Mesendoderm (in vitro differentiated cells): ENCODE measurements around the gene FAM171A2.
A peak's percentile ranks its signal among the peaks of the same experiment; 100 is the strongest.
"Not testable (repeated sequence)": the region's sequence is repeated elsewhere in the genome, so short reads cannot be mapped to it uniquely, and the experiment has no call there.

Experiments
- DNase-seq: peaks from one replicate; pipeline ENCODE4 v3.0.0; 2013
- H2AK5ac ChIP-seq: 2 replicates; pipeline ENCODE4 v1.6.1; 2013; ENCODE audit warnings: low read length, inconsistent platforms
- H2BK120ac ChIP-seq: 2 replicates; pipeline ENCODE4 v1.6.1; 2013; ENCODE audit warnings: low read depth, mild to moderate bottlenecking, low read length, moderate library complexity, mixed read lengths
- H2BK15ac ChIP-seq: replicated peaks from 2 replicates; pipeline ENCODE4 v1.6.1; 2013; ENCODE audit warnings: low read depth, mild to moderate bottlenecking, moderate library complexity
- H2BK5ac ChIP-seq: 2 replicates; pipeline ENCODE4 v1.6.1; 2013; ENCODE audit warnings: low read length, inconsistent platforms
- H3K18ac ChIP-seq: 2 replicates; pipeline ENCODE4 v1.6.1; 2013; ENCODE audit warnings: mild to moderate bottlenecking, low read length, mixed read lengths
- H3K23ac ChIP-seq: one replicate; pipeline ENCODE4 v1.6.1; 2013; ENCODE audit warnings: low read length
- H3K27ac ChIP-seq: 2 replicates; pipeline ENCODE4 v1.5.1; 2013; ENCODE audit warnings: low read depth, mild to moderate bottlenecking, inconsistent platforms, low read length, moderate library complexity
- H3K27me3 ChIP-seq: 2 replicates; pipeline ENCODE4 v1.6.1; 2013; ENCODE audit warnings: low read length, control low read depth, mild to moderate bottlenecking, inconsistent platforms; ENCODE audit not compliant: insufficient read depth, poor library complexity
- H3K36me3 ChIP-seq: 2 replicates; pipeline ENCODE4 v1.6.1; 2013; ENCODE audit warnings: low read length, inconsistent platforms; ENCODE audit not compliant: control insufficient read depth, insufficient read depth
- H3K4ac ChIP-seq: one replicate; pipeline ENCODE4 v1.6.1; 2013; ENCODE audit warnings: low read depth, mild to moderate bottlenecking, low read length, moderate library complexity
- H3K4me1 ChIP-seq: 2 replicates; pipeline ENCODE4 v1.6.1; 2013; ENCODE audit warnings: low read depth, low read length, inconsistent platforms; ENCODE audit not compliant: control insufficient read depth
- H3K4me2 ChIP-seq: 2 replicates; pipeline ENCODE4 v1.6.1; 2013; ENCODE audit warnings: low read length
- H3K4me3 ChIP-seq: 2 replicates; pipeline ENCODE4 v1.5.1; 2013; ENCODE audit warnings: mild to moderate bottlenecking, low read length
- H3K56ac ChIP-seq: one replicate; pipeline ENCODE4 v1.6.1; 2013; ENCODE audit warnings: low read length
- H3K79me1 ChIP-seq: 2 replicates; pipeline ENCODE4 v1.6.1; 2013; ENCODE audit warnings: low read length, inconsistent platforms
- H3K79me2 ChIP-seq: 2 replicates; pipeline ENCODE4 v1.6.1; 2013; ENCODE audit warnings: mild to moderate bottlenecking, low read length; ENCODE audit not compliant: control insufficient read depth, insufficient read depth
- H3K9ac ChIP-seq: 2 replicates; pipeline ENCODE4 v1.6.1; 2013; ENCODE audit warnings: low read length, inconsistent platforms
- H4K5ac ChIP-seq: one replicate; pipeline ENCODE4 v1.6.1; 2013; ENCODE audit warnings: low read length
- H4K8ac ChIP-seq: one replicate; pipeline ENCODE4 v1.6.1; 2013; ENCODE audit warnings: low read depth, mild to moderate bottlenecking, control low read depth, low read length, moderate library complexity
- WGBS: extraction: QIAGEN DNeasy Blood & Tissue Kit; methylation state at CpG from one replicate; pipeline ENCODE4 v1.1.7; 2013; ENCODE audit warnings: low lambda C conversion rate, missing lambda C conversion rate; ENCODE audit not compliant: insufficient coverage; ENCODE audit errors: extremely low coverage; 5-methylcytosine and 5-hydroxymethylcytosine counted together

Gene FAM171A2

DNA sequence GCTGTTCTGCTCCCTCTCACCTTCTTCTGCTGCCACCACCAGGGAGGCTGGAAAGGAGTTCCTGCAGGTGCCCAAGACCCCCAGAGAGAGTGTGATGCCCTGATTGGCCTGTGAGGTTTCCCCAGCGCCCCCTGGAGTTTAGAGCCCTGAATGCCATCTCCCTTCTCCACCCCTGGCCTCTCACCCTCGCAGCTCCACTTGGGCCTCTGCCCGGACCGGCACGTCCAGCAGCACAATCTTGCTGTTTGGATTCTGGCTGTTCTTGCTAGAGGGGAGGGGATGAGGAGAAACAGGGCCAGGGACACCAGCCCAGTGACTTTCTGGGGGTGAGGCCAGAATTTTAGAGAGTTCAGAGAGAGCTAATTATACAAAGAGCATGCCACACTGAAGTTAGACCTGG, 12.5 kb upstream of the FAM171A2 start:
- Histone ChIP-seq H3K27ac (no peak overlapping the region), H3K56ac (no peak overlapping the region), H2BK15ac (no peak overlapping the region), H3K79me2 (no peaks in the 10 kb centered on the region), H3K4me2 (no peak overlapping the region), H2AK5ac (no peak overlapping the region), H3K4me1 (peaks cover 8% of the 10 kb centered on the region), H3K79me1 (no peaks in the 10 kb centered on the region), H4K5ac (no peak overlapping the region), H3K4me3 (no peak overlapping the region), H2BK120ac (no peak overlapping the region), H3K9ac (no peak overlapping the region), H4K8ac (no peak overlapping the region), H3K18ac (no peak overlapping the region), H3K27me3 (no peaks in the 10 kb centered on the region), H2BK5ac (no peak overlapping the region), H3K4ac (no peak overlapping the region), H3K23ac (no peak overlapping the region), H3K36me3 (no peaks in the 10 kb centered on the region)
- DNase-seq: peak; percentile 68
- no CpG with 5 or more reads among the region's 5 CpGs for WGBS

DNA sequence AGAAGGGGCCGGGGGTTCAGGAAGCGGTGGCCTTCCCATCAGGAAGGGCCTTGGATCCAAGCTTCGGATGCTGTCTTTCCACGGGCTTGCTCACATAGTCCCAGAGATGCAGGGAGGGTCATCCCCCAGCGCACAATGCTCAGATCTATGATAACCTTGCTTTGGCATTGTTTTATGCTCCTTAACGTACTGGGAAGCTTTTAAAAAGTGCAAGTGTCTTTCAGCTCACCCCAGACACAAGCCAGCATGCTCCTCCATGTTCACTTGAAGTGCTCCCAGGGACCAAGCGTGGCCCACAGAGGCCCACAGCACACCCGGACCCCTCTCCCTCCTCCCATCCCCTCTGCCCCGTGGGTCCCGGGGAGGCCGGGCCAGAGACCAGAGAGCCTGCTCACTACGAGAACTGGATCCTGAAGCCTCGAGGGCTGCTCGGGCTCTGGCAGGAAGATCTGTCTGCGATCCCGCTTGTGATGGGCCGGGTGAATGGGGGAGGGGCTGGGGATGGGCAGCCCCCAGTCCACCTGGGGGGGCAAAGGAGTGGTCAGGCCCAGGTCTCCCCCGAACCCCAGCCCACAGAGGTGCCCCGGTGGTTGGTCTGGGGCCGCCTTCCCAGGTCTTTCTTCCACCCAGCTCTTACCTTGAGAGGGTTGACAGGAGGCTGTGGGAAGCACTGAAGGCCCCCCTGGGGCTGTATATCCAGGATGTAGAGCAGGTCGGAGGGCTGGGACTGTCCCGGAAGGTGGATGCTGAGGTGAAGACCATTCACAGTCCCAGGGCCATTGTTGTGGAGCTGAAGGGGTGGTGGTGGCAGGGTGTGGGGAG, 11.8 kb upstream of the FAM171A2 start:
- H3K56ac ChIP-seq: peak overlapping the region; percentile 74
- H3K4me1 ChIP-seq: peaks cover 8% of the 10 kb centered on the region
- H2BK120ac ChIP-seq: no peak overlapping the region
- no peak overlapping the region for H3K27ac ChIP-seq
- no peak overlapping the region for H4K8ac ChIP-seq
- H2AK5ac ChIP-seq: no peak overlapping the region
- no peak overlapping the region for H3K4me3 ChIP-seq
- H3K9ac ChIP-seq: peak overlapping the region; percentile 49
- H3K4ac ChIP-seq: no peak overlapping the region
- H4K5ac ChIP-seq: no peak overlapping the region
- H3K79me2 ChIP-seq: no peaks in the 10 kb centered on the region
- no peaks in the 10 kb centered on the region for H3K36me3 ChIP-seq
- no peak overlapping the region for H3K18ac ChIP-seq
- DNase-seq: peak; percentile 56
- no peaks in the 10 kb centered on the region for H3K27me3 ChIP-seq
- no CpG with 5 or more reads among the region's 22 CpGs for WGBS
- no peak overlapping the region for H2BK5ac ChIP-seq
- no peaks in the 10 kb centered on the region for H3K79me1 ChIP-seq
- no peak overlapping the region for H2BK15ac ChIP-seq
- H3K23ac ChIP-seq: no peak overlapping the region
- peak overlapping the region; percentile 48 for H3K4me2 ChIP-seq

DNA sequence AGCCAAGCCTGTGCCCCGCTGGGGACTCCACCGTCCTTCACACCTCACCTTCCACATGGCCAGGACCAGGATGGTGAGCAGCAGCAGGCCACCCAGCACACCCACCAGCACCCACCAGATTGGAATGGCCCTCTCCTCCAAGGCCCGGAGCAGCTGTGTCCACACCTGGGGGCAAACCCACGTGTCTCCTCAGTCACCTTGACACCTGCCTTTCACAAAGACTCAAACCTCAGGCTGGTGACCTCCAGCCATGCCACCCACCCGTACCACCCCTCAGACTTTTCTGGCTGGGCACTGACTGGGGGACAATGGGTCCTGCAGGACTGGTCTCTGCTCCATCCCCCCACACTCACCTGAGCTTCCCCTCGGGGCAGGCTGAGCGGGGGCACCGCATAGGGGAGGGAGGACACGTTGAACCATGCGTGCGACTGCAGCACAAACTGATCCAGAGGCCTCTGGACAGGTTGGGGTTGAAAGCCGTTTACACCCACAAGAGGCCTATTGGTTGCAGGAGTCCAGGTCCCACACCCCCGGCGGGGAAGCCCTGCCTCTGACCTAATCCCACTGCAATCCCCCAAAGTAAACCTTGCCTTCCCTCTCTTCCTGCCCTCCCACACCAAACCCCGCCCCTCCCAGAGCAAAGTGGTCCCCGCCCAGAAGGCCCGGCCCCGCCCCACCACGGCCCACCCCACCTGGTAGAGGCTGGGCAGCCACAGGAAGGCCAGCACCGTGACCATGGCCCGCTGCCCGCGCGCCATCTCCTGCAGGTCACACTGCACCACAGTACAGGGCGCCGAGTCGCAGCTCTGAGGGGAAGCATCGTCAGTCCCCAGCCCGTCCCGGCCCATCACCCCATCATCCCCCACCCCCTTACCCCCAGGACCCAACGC, 10.9 kb upstream of the FAM171A2 start:
- no peak overlapping the region for H2AK5ac ChIP-seq
- H2BK5ac ChIP-seq: no peak overlapping the region
- H2BK15ac ChIP-seq: no peak overlapping the region
- peaks cover 8% of the 10 kb centered on the region for H3K4me1 ChIP-seq
- no peak overlapping the region for H4K5ac ChIP-seq
- peak; percentile 90 for DNase-seq
- H4K8ac ChIP-seq: no peak overlapping the region
- H3K79me1 ChIP-seq: no peaks in the 10 kb centered on the region
- H2BK120ac ChIP-seq: no peak overlapping the region
- H3K27ac ChIP-seq: no peak overlapping the region
- H3K4me2 ChIP-seq: peak overlapping the region; percentile 57
- no CpG with 5 or more reads among the region's 31 CpGs for WGBS
- peak overlapping the region; percentile 78 for H3K56ac ChIP-seq
- no peak overlapping the region for H3K4ac ChIP-seq
- H3K36me3 ChIP-seq: no peaks in the 10 kb centered on the region
- H3K23ac ChIP-seq: no peak overlapping the region
- H3K79me2 ChIP-seq: no peaks in the 10 kb centered on the region
- H3K18ac ChIP-seq: no peak overlapping the region
- no peaks in the 10 kb centered on the region for H3K27me3 ChIP-seq
- H3K9ac ChIP-seq: peak overlapping the region; percentile 49
- H3K4me3 ChIP-seq: no peak overlapping the region

DNA sequence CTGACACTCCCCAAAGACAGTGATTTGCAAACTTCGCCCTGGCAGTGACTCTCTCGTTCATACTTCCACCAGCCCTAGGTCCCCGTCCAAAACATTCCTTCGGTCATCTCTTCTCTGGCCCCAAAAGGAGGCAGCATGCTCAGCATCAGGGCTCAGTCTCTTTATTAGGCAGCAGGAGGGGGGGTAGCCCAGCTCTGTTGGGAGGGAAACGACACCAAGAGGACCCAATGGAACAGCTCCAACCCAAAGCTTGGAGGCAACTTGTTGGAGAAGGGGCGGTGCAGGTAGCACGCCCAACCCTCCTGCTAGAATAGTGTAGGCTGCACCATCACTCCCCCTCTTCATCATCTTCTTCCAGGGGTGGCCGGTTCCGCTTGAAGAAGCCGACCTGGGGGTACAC, 8.4 kb upstream of the FAM171A2 start:
- H3K9ac ChIP-seq: no peak overlapping the region
- H2BK5ac ChIP-seq: no peak overlapping the region
- H3K79me2 ChIP-seq: no peaks in the 10 kb centered on the region
- H4K8ac ChIP-seq: no peak overlapping the region
- H3K4me2 ChIP-seq: no peak overlapping the region
- peaks cover 8% of the 10 kb centered on the region for H3K4me1 ChIP-seq
- H2BK15ac ChIP-seq: no peak overlapping the region
- no peak overlapping the region for H3K23ac ChIP-seq
- H4K5ac ChIP-seq: no peak overlapping the region
- no peaks in the 10 kb centered on the region for H3K36me3 ChIP-seq
- no peaks in the 10 kb centered on the region for H3K27me3 ChIP-seq
- no CpG with 5 or more reads among the region's 10 CpGs for WGBS
- H3K4me3 ChIP-seq: no peak overlapping the region
- no peaks in the 10 kb centered on the region for H3K79me1 ChIP-seq
- H2BK120ac ChIP-seq: no peak overlapping the region
- no peak overlapping the region for H3K4ac ChIP-seq
- H3K27ac ChIP-seq: no peak overlapping the region
- no peak for DNase-seq
- H3K18ac ChIP-seq: no peak overlapping the region
- H3K56ac ChIP-seq: no peak overlapping the region
- H2AK5ac ChIP-seq: no peak overlapping the region

DNA sequence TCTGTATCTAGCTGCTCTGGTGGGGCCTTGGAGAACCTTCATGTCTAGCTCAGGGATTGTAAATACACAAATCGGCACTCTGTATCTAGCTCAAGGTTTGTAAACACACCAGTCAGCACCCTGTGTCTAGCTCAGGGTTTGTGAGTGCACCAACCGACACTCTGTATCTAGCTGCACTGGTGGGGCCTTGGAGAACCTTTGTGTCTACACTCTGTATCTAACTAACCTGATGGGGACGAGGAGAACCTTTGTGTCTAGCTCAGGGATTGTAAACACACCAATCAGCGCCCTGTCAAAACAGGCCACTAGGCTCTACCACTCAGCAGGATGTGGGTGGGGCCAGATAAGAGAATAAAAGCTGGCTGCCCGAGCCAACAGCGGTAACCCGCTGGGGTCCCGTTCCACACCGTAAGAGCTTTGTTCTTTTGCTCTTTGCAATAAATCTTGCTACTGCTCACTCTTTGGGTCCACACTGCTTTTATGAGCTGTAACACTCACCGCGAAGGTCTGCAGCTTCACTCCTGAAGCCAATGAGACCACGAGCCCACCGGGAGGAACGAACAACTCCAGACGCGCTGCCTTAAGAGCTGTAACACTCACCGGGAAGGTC, 5.9 kb upstream of the FAM171A2 start:
- not testable (repeated sequence) for DNase-seq, H3K4me1 ChIP-seq, H3K27ac ChIP-seq, H2BK5ac ChIP-seq, H2BK15ac ChIP-seq, H3K56ac ChIP-seq, H4K8ac ChIP-seq, H2BK120ac ChIP-seq, H3K36me3 ChIP-seq, H3K79me1 ChIP-seq, H3K79me2 ChIP-seq, H3K18ac ChIP-seq, H3K23ac ChIP-seq, H3K9ac ChIP-seq, H4K5ac ChIP-seq, H2AK5ac ChIP-seq, H3K4me2 ChIP-seq, H3K4me3 ChIP-seq, H3K4ac ChIP-seq, H3K27me3 ChIP-seq
- no CpG with 5 or more reads among the region's 17 CpGs for WGBS
